Activated T-cell treated with anti-CD3 and anti-CD28 coated beads for 48 hours (primary cell): Measurements from ENCODE around the gene CREB5.
"Not testable (repeated sequence)": the region's sequence is repeated elsewhere in the genome, so short reads cannot be mapped to it uniquely, and the experiment has no call there.

Experiments
- DNase-seq: peaks from one replicate; pipeline ENCODE4 v3.0.0-alpha.2; 2020; ENCODE audit warnings: low read depth

CREB5 gene

GRCh38 chr7:28782362-28782761, 370.0 kb downstream of the CREB5 start:
- no peak for DNase-seq

GRCh38 chr7:28784171-28784902, 372.0 kb downstream of the CREB5 start:
- DNase-seq, result no peak

GRCh38 chr7:28785041-28785995, 373.0 kb downstream of the CREB5 start:
- no peak for DNase-seq

- not testable (repeated sequence) for DNase-seq
These were observed 373.8 kb downstream of the CREB5 start for GRCh38 chr7:28786156-28786555.

- no peak for DNase-seq
These were observed 374.8 kb downstream of the CREB5 start for GRCh38 chr7:28787106-28787505.

GRCh38 chr7:28790467-28790866, 378.1 kb downstream of the CREB5 start:
- DNase-seq, result no peak

GRCh38 chr7:28792858-28793257, 380.5 kb downstream of the CREB5 start:
- no peak for DNase-seq

GRCh38 chr7:28793381-28794085, 381.2 kb downstream of the CREB5 start:
- no peak for DNase-seq

GRCh38 chr7:28798274-28798673, 386.0 kb downstream of the CREB5 start:
- no peak for DNase-seq

GRCh38 chr7:28799619-28800018, 387.3 kb downstream of the CREB5 start:
- no peak for DNase-seq

GRCh38 chr7:28800150-28800549, 387.8 kb downstream of the CREB5 start:
- DNase-seq, result no peak

- no peak for DNase-seq
These were observed 390.1 kb downstream of the CREB5 start for GRCh38 chr7:28802450-28802849.

GRCh38 chr7:28804157-28804556, 391.8 kb downstream of the CREB5 start:
- no peak for DNase-seq

GRCh38 chr7:28804990-28805389, 392.7 kb downstream of the CREB5 start:
- no peak for DNase-seq

- DNase-seq, result no peak
These were observed 394.5 kb downstream of the CREB5 start for GRCh38 chr7:28806841-28807240.

GRCh38 chr7:28807396-28807994, 395.2 kb downstream of the CREB5 start:
- no peak for DNase-seq

- DNase-seq, result no peak
These were observed 396.6 kb downstream of the CREB5 start for GRCh38 chr7:28808796-28809533.

GRCh38 chr7:28811008-28811407, 398.7 kb downstream of the CREB5 start:
- no peak for DNase-seq

- DNase-seq, result no peak
These were observed 399.5 kb downstream of the CREB5 start for GRCh38 chr7:28811701-28812430.

- DNase-seq, result no peak
These were observed 400.3 kb downstream of the CREB5 start for GRCh38 chr7:28812616-28813015.
